K562 (cell line): ENCODE results near the gene NRTN. TPM values are rescaled to one million over a fixed set of nuclear protein-coding genes. Genes with fewer than 3 reads are reported as not detected.

Source experiments
- ARID2 ChIP-seq: fragments of 450-650 bp; IDR thresholded peaks from 2 replicates; pipeline ENCODE4 v1.6.1; 2017; ENCODE audit warnings: antibody characterized with exemption, mild to moderate bottlenecking
- BMI1 ChIP-seq: fragments of 150-350 bp; IDR thresholded peaks from 2 replicates; pipeline ENCODE4 v1.6.1; 2014; ENCODE audit warnings: low read length
- CGGBP1 ChIP-seq: fragments of 250-450 bp; sonication (Bioruptor Pico); IDR thresholded peaks from 2 replicates; pipeline ENCODE4 v1.9.0; 2021; ENCODE audit warnings: mild to moderate bottlenecking
- CHD1 ChIP-seq: fragments of 200-600 bp; sonication (generic); IDR thresholded peaks from one replicate; pipeline ENCODE4 v1.6.1; 2012; ENCODE audit warnings: mild to moderate bottlenecking, moderate library complexity, low read length, inconsistent platforms
- CTBP1 ChIP-seq: fragments of 450-650 bp; IDR thresholded peaks from 2 replicates; pipeline ENCODE4 v1.6.1; 2016; ENCODE audit warnings: borderline replicate concordance
- E2F6 ChIP-seq, 2 experiments: IDR thresholded peaks; 2 replicates each; pipeline ENCODE4 v1.6.1; 2011; ENCODE audit warnings: borderline replicate concordance in 1 of 2, control low read depth in 1 of 2, low read depth in 1 of 2, low read length in 1 of 2, mild to moderate bottlenecking in 1 of 2, mixed read lengths in 1 of 2, moderate library complexity in 1 of 2; ENCODE audit not compliant: insufficient read depth in 1 of 2, insufficient read length in 1 of 2, poor library complexity in 1 of 2, severe bottlenecking in 1 of 2; ENCODE audit errors: extremely low read depth in 1 of 2
- GATAD2A ChIP-seq: fragments of 450-650 bp; IDR thresholded peaks from 2 replicates; pipeline ENCODE4 v1.6.1; 2017
- GMEB1 ChIP-seq: fragments of 250-450 bp; sonication (Bioruptor Pico); IDR thresholded peaks from 2 replicates; pipeline ENCODE4 v1.4.0; 2020; ENCODE audit warnings: mild to moderate bottlenecking
- HBP1 ChIP-seq: fragments of 450-650 bp; formaldehyde crosslinking; IDR thresholded peaks from 2 replicates; pipeline ENCODE4 v1.4.0; 2022; ENCODE audit warnings: missing genetic modification characterization
- KLF1 ChIP-seq: fragments of 450-650 bp; IDR thresholded peaks from 2 replicates; pipeline ENCODE4 v1.6.1; 2016; ENCODE audit warnings: missing genetic modification characterization, missing compliant biosample characterization
- MTF1 ChIP-seq: fragments of 250-450 bp; sonication (Bioruptor Pico); IDR thresholded peaks from 2 replicates; pipeline ENCODE4 v1.9.0; 2021; ENCODE audit warnings: moderate library complexity, mild to moderate bottlenecking, inconsistent platforms, borderline replicate concordance
- POLR2G ChIP-seq: fragments of 200-400 bp; formaldehyde crosslinking; IDR thresholded peaks from 2 replicates; pipeline ENCODE4 v1.6.1; 2017; ENCODE audit warnings: low read depth, mild to moderate bottlenecking, antibody characterized with exemption, low read length, moderate library complexity
- PRMT5 ChIP-seq: sonication (generic); formaldehyde crosslinking; IDR thresholded peaks from 2 replicates; pipeline ENCODE4 v1.5.0; 2020; ENCODE audit warnings: missing genetic modification reagents
- SETDB1 ChIP-seq: IDR thresholded peaks from one replicate; pipeline ENCODE4 v1.6.1; 2012; ENCODE audit warnings: low read length, control low read depth, inconsistent platforms
- SIX5 ChIP-seq, 2 experiments: IDR thresholded peaks; 2 replicates each; pipeline ENCODE4 v1.6.1; 2011; ENCODE audit warnings: low read length in 2 of 2, borderline replicate concordance in 1 of 2, low read depth in 1 of 2, mild to moderate bottlenecking in 1 of 2, moderate library complexity in 1 of 2; ENCODE audit not compliant: insufficient read depth in 1 of 2
- SMARCA5 ChIP-seq: fragments of 450-650 bp; IDR thresholded peaks from 2 replicates; pipeline ENCODE4 v1.6.1; 2016
- SMARCC2 ChIP-seq: fragments of 450-650 bp; IDR thresholded peaks from 2 replicates; pipeline ENCODE4 v1.6.1; 2017; ENCODE audit warnings: antibody characterized with exemption, moderate library complexity, mild to moderate bottlenecking, low read depth
- TCF7 ChIP-seq: sonication (generic); IDR thresholded peaks from 2 replicates; pipeline ENCODE4 v1.6.1; 2016; ENCODE audit warnings: antibody characterized with exemption, borderline replicate concordance
- USF2 ChIP-seq: sonication (generic); formaldehyde crosslinking; IDR thresholded peaks from 2 replicates; pipeline ENCODE4 v1.5.0; 2020; ENCODE audit warnings: missing genetic modification reagents
- XRCC4 ChIP-seq: IDR thresholded peaks from one replicate; pipeline ENCODE4 v1.6.1; 2011; ENCODE audit not compliant: insufficient read depth, insufficient read length; ENCODE audit errors: extremely low read depth
- ZNF217 ChIP-seq: sonication (generic); formaldehyde crosslinking; IDR thresholded peaks from 2 replicates; pipeline ENCODE4 v1.8.0; 2022; ENCODE audit warnings: mild to moderate bottlenecking, missing genetic modification reagents
- ZNF24 ChIP-seq: fragments of 450-650 bp; IDR thresholded peaks from 2 replicates; pipeline ENCODE4 v1.6.1; 2016
- ZNF347 ChIP-seq: fragments of 450-650 bp; formaldehyde crosslinking; IDR thresholded peaks from 2 replicates; pipeline ENCODE4 v1.4.0; 2020; ENCODE audit warnings: low read depth, mild to moderate bottlenecking, moderate library complexity
- ZNF507 ChIP-seq: conservative IDR thresholded peaks from 2 replicates; pipeline ENCODE4 v1.6.1; 2017; ENCODE audit warnings: missing genetic modification characterization, missing compliant biosample characterization
- ZNF583 ChIP-seq: fragments of 250-450 bp; sonication (Bioruptor Pico); IDR thresholded peaks from 2 replicates; pipeline ENCODE4 v1.4.0; 2020
- ZNF77 ChIP-seq: fragments of 250-450 bp; sonication (Bioruptor Pico); IDR thresholded peaks from 2 replicates; pipeline ENCODE4 v1.5.0; 2020
- polyA plus RNA-seq, 8 experiments: library from polyadenylated mRNA; depleted of rRNA in 4 of 8; stranded (reverse) in 5 of 8; unstranded in 3 of 8; fragments of >200 nt; fragmentation: Nextera tagmentation in 2 of 8; fragmentation: Illumina TruSeq in 1 of 8; extraction: Ambion mirVana in 2 of 8; extraction: Trizol in 1 of 8; gene quantifications; 2 replicates each; pipeline versions ENCODE4 v1.2.1 to v1.2.3, GENCODE V29; 2011 to 2014; ENCODE audit warnings: inconsistent platforms in 1 of 8, missing spikeins in 1 of 8
- total RNA-seq, 7 experiments: library from RNA; depleted of rRNA in 6 of 7; stranded (reverse); fragments of >200 nt in 6 of 7; fragmentation: Illumina TruSeq in 2 of 7; extraction: Trizol in 2 of 7; gene quantifications; 2 replicates each; pipeline versions ENCODE4 v1.2.1 to v1.2.3, GENCODE V29; 2011 to 2021; ENCODE audit warnings: low replicate concordance in 1 of 7

The NRTN gene
- total and polyA plus RNA-seq, 9 of the 15 experiments (the other 6 are each of a cell fraction or from before 2014, with no cell fraction given), result 0.62 to 8.1 (median 1.6) TPM; not detected in 2

GRCh38 chr19:5805462-5806132 lies 730 bp downstream of the NRTN start (continued):
- TF ChIP-seq HBP1 (CRISPR knock-in tag) (no peak), ZNF347 (CRISPR knock-in tag) (no peak), MTF1 (CRISPR knock-in tag) (no peak), SIX5 (IDR thresholded peaks at IDR 0.05; ENCODE audit: borderline replicate concordance in 1 of 2, insufficient read depth in 1 of 2, low read depth in 1 of 2, low read length in 2 of 2) (no peak), CTBP1 (peak; percentile 68), USF2 (CRISPR knock-in tag) (no peak), ZNF583 (CRISPR knock-in tag) (no peak), SMARCA5 (no peak), SETDB1 (no peak), TCF7 (no peak), SMARCC2 (no peak), POLR2G (peak; percentile 43; the same call in 1 of the 2 replicates), GATAD2A (no peak), XRCC4 (no peak), CGGBP1 (peak; percentile 71; the same call in 1 of the 2 replicates), ARID2 (0 out of 2 replicates have a peak, but pooled peaks have one; percentile 5), CHD1 (no peak), KLF1 (tag) (no peak), ZNF24 (no peak), BMI1 (no peak), ZNF217 (CRISPR knock-in tag) (no peak), ZNF77 (CRISPR knock-in tag) (no peak), PRMT5 (no peak), GMEB1 (no peak), E2F6 (IDR thresholded peaks at IDR 0.05; ENCODE audit: borderline replicate concordance in 1 of 2, extremely low read depth in 1 of 2, insufficient read depth in 1 of 2, insufficient read length in 1 of 2, low read depth in 1 of 2, low read length in 1 of 2, poor library complexity in 1 of 2, severe bottlenecking in 1 of 2) (peak; percentile 32 to 48), ZNF507 (tag) (no peak)
